Spinal cord (tissue), 10 donors: ENCODE measurements around the gene AOPEP. TPM values are rescaled to one million over a fixed set of nuclear protein-coding genes. Genes with fewer than 3 reads are reported as not detected.

Experiments
- DNase-seq, 6 donors: peaks; one replicate each; pipeline versions ENCODE4 v3.0.0 to v3.0.0-alpha.2; 2013 to 2015; ENCODE audit warnings: low spot score in 6 of 6, low read depth in 4 of 6
- H3K27ac ChIP-seq: one replicate; pipeline ENCODE4 v1.5.1; 2013; ENCODE audit warnings: low read depth, low read length, control low read depth
- H3K27me3 ChIP-seq: one replicate; pipeline ENCODE4 v1.6.1; 2013; ENCODE audit warnings: low read length; ENCODE audit not compliant: control insufficient read depth, insufficient read depth
- H3K36me3 ChIP-seq: one replicate; pipeline ENCODE4 v1.6.1; 2013; ENCODE audit warnings: low read length; ENCODE audit not compliant: control insufficient read depth, insufficient read depth
- H3K4me1 ChIP-seq: one replicate; pipeline ENCODE4 v1.6.1; 2013; ENCODE audit warnings: low read length; ENCODE audit not compliant: control insufficient read depth, insufficient read depth
- H3K4me3 ChIP-seq: one replicate; pipeline ENCODE4 v1.5.1; 2013; ENCODE audit warnings: low read depth, low read length, control low read depth
- H3K9me3 ChIP-seq: one replicate; pipeline ENCODE4 v1.6.1; 2013; ENCODE audit warnings: low read length; ENCODE audit not compliant: control insufficient read depth, insufficient read depth
- WGBS: methylation state at CpG from one replicate; pipeline ENCODE4 v1.1.5; 2013; ENCODE audit warnings: missing lambda C conversion rate; ENCODE audit not compliant: insufficient coverage; 5-methylcytosine and 5-hydroxymethylcytosine counted together
- polyA plus RNA-seq, 2 donors: library from polyadenylated mRNA; unstranded; fragments of 120-200 nt; gene quantifications; one replicate each; pipeline ENCODE4 v1.2.1, GENCODE V29; 2013; ENCODE audit not compliant: insufficient read length in 2 of 2
- total RNA-seq, 2 donors: library from RNA; depleted of rRNA in 1 of 2; stranded (reverse); fragments of 120-200 nt in 1 of 2; fragments of >200 nt in 1 of 2; gene quantifications; one replicate each; pipeline versions ENCODE4 v1.2.3 to v1.2.4, GENCODE V29; 2013 to 2014
- donor health status: healthy.

Gene AOPEP
- total and polyA plus RNA-seq, 4 donors: 42.8 to 77.4 (median 56.3) TPM

DNA sequence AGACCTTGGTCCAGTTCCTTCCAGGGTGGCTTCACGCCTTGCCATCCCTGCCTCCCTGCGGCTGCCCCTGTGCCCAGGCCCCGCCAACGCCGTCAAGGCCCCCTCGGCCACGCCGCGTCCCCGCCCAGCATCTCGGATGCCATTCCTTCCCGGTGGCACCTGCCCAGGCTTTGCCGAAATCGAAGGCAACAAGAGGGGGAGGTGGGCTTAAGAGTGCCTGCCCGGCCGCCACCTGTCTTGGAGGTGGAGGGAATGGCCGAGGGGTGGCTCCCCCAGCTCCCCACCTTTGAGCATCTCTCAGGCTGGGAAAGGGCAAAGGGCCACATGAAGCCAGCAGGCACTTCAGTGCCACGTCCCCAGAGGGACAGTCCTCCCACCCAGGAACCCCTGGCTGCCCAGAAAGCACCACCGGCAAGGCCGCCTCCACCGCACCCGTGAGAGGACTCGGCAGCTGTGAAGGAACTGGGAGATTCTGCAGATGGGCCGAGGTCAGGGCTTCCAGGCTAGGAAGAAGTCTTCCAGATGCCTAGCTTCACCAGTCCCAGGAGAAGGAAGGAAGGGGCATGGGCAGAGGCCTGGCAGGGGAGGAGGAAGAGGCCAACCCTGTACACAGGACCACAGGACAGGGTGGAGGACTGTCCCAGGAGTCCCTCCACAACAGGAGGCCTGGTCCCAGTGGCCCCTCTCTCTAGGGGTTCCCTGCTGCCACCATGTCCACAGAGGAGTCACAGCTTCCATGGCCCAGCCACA, 373.0 kb downstream of the AOPEP start:
- Histone ChIP-seq H3K36me3 (peaks cover 67% of the 10 kb centered on the region), H3K9me3 (no peaks in the 10 kb centered on the region), H3K4me1 (peaks cover 62% of the 10 kb centered on the region), H3K27me3 (no peaks in the 10 kb centered on the region), H3K4me3 (no peak overlapping the region), H3K27ac (no peak overlapping the region)
- DNase-seq: no peak
- WGBS: 98% methylated on average over 22 of the region's 24 CpGs

DNA sequence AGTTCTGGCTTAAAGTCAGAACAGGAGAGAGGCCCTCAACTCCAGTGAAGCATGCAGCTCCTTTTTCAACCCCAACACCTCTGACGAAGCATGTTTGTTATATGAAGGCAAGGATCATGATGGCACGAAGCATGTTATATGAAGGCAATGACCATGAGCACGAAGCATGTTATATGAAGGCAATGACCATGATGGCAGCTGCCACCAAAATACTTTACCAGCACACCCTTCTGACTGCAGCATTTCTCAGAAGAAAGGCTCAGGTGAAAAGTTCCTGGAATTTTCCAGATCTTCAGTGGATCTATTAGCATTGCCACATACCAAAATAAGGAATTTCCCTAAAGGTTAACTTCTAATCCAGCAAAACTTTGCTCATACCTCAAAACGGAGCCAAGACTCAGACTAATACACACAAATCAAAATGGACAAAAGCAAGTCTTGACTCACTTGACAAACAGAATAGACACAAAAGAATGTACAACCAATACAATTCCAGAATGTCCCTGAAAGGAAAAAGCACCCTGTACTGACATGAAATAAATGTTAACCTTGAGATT, 373.6 kb downstream of the AOPEP start:
- Histone ChIP-seq H3K36me3 (peaks cover 72% of the 10 kb centered on the region), H3K27me3 (no peaks in the 10 kb centered on the region), H3K4me3 (no peak overlapping the region), H3K9me3 (no peaks in the 10 kb centered on the region), H3K27ac (no peak overlapping the region), H3K4me1 (peaks cover 58% of the 10 kb centered on the region)
- WGBS: 83% methylated on average over 3 of the region's 4 CpGs
- DNase-seq: no peak

DNA sequence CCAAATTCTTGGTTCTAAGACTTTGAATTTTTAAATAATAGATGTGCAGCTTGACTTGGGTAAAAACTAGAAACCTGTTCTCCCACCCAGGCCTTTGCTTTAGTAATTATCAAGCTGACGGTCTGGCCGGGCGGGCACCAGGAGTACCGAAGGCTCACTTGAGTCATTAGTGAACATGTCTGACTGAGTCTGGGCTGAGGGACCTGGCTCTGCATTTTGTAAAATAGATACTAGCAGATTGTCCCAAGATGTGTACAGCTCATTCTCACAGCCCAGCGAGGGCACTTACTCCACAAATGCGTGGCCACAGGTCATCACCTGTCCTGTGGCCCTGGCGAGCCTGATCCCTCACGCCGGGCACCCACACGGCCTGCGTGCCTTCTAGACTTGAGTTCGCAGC, 374.8 kb downstream of the AOPEP start:
- peaks cover 51% of the 10 kb centered on the region for H3K4me1 ChIP-seq
- peak overlapping the region; percentile 79 for H3K27ac ChIP-seq
- H3K36me3 ChIP-seq: peaks cover 69% of the 10 kb centered on the region

DNA sequence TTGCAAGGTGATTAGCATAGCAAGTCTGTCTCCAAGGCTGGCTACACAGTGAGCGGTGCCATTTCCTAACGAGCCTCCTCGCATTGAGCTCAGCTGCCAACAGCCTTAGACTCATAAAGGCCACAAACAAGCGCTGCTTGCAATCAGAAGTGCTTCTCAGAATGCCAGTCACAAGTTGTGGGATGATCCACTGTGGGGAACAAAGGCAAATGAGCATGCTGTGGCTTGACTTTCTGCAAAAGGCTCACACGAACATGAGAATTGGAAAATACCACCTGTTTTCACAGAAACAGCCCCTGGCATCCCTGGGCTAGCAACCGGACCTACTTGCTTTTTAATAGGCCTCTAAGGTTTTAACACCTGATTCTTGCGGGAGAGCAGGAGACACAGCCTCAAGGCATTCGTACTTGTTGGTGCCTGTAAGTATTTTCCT, 375.5 kb downstream of the AOPEP start:
- Histone ChIP-seq H3K36me3 (peaks cover 68% of the 10 kb centered on the region), H3K4me1 (peaks cover 57% of the 10 kb centered on the region), H3K27ac (peak overlapping the region; percentile 79), H3K27me3 (no peaks in the 10 kb centered on the region), H3K9me3 (no peaks in the 10 kb centered on the region), H3K4me3 (no peak overlapping the region)
- peak in 5 of 6 donors; percentile 56 to 93 (median 68) for DNase-seq
- 33% methylated on average over 8 of the region's 8 CpGs for WGBS

More for the DNA sequence above, 374.8 kb downstream of the AOPEP start:
- Histone ChIP-seq H3K27me3 (no peaks in the 10 kb centered on the region), H3K4me3 (no peak overlapping the region), H3K9me3 (no peaks in the 10 kb centered on the region)
- WGBS: 72% methylated on average over 9 of the region's 12 CpGs
- no peak for DNase-seq

DNA sequence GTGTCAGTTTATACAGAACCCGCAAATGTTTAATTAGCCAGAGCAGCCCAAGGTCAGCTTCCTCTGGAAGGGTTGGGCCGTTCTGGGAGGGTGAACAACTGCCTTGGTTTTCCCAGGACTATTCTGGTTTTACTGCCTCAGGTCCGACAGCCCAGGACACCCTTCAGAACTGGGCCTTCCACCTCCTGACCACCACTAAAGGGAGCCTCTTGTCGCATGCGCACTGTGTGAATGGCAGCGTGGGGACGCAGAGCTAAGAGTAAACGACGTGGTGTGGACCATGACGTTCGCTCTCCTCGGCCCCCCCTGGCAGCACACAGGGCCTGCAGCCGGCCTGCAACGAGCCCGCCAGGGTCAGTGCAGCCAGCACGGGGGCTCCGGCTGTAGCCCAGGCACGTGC, 376.1 kb downstream of the AOPEP start:
- Histone ChIP-seq H3K4me1 (peaks cover 62% of the 10 kb centered on the region), H3K9me3 (no peaks in the 10 kb centered on the region), H3K27ac (peak overlapping the region; percentile 79), H3K36me3 (peaks cover 64% of the 10 kb centered on the region), H3K4me3 (no peak overlapping the region), H3K27me3 (no peaks in the 10 kb centered on the region)
- no peak for DNase-seq
- 55% methylated on average over 18 of the region's 18 CpGs for WGBS

DNA sequence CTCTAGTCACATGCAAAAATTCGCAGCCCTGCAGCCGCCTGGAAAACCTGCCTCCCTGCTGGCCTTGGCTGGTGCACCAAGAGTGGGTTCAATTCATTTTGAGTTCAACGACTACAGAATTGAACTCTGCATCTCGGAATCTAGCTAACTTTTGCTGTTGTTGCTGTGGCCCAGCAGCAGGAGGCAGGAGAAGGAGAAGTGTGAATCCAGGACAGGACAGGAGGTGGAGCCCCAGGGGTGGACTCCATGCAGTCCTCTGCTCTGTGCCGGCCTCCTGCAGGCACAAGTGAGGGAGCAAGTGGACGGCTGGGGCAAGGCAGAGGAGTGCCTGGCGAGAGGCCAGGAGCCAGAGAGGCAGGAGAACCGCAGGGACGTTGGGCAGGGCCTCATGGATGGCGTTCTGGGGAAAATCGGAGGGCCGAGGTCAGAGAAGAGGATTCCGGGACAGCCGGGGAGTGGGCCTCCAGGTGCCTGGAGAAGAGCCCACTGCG, 376.8 kb downstream of the AOPEP start:
- Histone ChIP-seq H3K4me3 (no peak overlapping the region), H3K36me3 (peaks cover 62% of the 10 kb centered on the region), H3K27me3 (no peaks in the 10 kb centered on the region), H3K27ac (peak overlapping the region; percentile 79), H3K9me3 (no peaks in the 10 kb centered on the region), H3K4me1 (peaks cover 65% of the 10 kb centered on the region)
- DNase-seq: no peak
- WGBS: 62% methylated on average over 15 of the region's 15 CpGs

DNA sequence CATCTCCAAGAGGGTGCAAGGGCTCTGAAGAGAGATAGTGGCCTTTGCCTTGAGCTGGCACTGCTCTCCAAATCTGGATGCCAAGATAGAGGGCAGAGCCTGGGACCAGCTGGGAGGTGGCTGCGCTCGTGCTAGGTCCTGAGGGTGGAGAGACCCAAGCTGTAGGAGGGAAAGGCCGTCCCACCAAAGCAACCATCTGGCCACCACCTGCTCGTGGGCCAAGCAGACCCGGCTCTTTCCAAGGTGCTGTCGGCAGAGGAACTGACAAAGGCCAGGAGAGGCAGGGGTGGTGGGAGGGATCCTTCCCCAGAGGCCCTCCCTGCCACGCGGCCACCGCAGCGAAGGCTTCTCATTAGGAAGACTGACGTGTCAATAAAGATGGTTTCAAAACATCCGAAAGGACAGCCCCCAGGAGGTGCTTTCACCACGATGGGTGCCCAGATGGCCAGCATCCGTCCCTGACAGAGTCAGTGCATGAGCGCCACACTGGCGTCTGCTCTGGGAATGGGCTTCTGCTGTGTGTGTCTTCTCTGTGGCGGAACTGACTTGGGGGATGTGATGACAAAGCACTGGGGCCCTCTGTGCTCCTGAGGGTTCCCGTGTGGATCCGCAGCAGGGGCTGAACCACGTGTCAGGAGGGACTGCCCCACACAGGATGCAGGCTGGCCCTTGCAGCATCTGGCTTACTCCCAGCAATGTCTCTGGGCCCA, 377.5 kb downstream of the AOPEP start:
- no peak overlapping the region for H3K27ac ChIP-seq
- peaks cover 55% of the 10 kb centered on the region for H3K36me3 ChIP-seq
- no peaks in the 10 kb centered on the region for H3K27me3 ChIP-seq
- 56% methylated on average over 14 of the region's 20 CpGs for WGBS
- peaks cover 61% of the 10 kb centered on the region for H3K4me1 ChIP-seq
- no peak for DNase-seq
- no peak overlapping the region for H3K4me3 ChIP-seq
- H3K9me3 ChIP-seq: no peaks in the 10 kb centered on the region

DNA sequence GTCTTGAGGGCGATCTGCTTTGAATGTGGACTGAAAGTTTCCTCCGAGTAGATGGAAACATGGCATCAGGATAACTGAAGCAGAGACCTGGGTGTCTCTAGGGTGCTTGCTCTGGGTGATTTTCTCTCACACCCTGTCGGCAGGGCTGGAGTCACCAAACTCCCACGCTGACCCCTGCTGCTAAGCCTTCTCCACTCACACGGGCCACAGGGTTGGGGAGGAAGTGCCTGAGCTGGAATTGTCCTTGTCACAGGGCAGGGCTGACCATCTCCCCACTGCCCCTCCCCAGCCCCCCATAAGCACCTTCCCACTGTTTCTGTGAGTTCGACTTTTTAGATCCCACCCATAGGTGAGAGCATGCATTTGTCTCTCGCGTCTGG, 378.1 kb downstream of the AOPEP start:
- H3K4me1 ChIP-seq: peaks cover 61% of the 10 kb centered on the region

DNA sequence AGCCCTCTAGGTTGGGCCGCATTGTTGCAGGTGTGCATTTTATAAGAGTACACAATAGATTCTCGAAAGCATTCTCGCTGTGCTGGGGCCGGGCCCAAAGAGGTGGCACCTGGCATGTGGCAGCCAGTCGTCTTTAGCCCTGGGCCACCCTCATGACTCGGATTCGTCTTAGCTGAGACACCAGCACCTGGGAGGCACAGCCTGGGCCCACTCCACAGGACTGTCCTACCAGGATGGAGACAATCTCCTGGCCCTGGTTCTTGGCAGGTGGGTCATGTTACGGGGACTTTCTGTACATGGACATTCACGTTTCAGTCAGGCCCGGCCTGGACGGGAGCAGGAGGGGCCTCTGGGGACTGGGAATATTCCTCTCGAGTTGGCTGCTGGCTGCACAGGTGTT, 378.5 kb downstream of the AOPEP start:
- Histone ChIP-seq H3K36me3 (peaks cover 45% of the 10 kb centered on the region), H3K4me1 (peaks cover 61% of the 10 kb centered on the region), H3K27ac (no peak overlapping the region), H3K4me3 (no peak overlapping the region), H3K9me3 (no peaks in the 10 kb centered on the region), H3K27me3 (no peaks in the 10 kb centered on the region)
- DNase-seq: no peak
- 94% methylated on average over 8 of the region's 12 CpGs for WGBS

More for the DNA sequence above, 378.1 kb downstream of the AOPEP start:
- H3K27ac ChIP-seq: no peak overlapping the region
- DNase-seq: no peak
- no peaks in the 10 kb centered on the region for H3K27me3 ChIP-seq
- H3K9me3 ChIP-seq: no peaks in the 10 kb centered on the region
- 100% methylated on average over 3 of the region's 8 CpGs for WGBS
- H3K36me3 ChIP-seq: peaks cover 49% of the 10 kb centered on the region
- no peak overlapping the region for H3K4me3 ChIP-seq
